ENCODE data around the gene RNF26. TPM values are rescaled to one million over a fixed set of nuclear protein-coding genes. Genes with fewer than 3 reads are reported as not detected.

RNF26 gene
- total and polyA plus RNA-seq, 2 of the 13 experiments (the other 11 are each of a cell fraction or from before 2014, with no cell fraction given) = 11.9 to 26.3 TPM

GRCh38 chr11:119368121-119369034 lies 34.1 kb downstream of the RNF26 start (continued):
- TF ChIP-seq ARID4A (CRISPR knock-in tag; IDR thresholded peaks at IDR 0.05; ENCODE audit: borderline replicate concordance) (peak; percentile 86), FOXC1 (CRISPR knock-in tag; IDR thresholded peaks at IDR 0.05; ENCODE audit: borderline replicate concordance) (no peak; the same call in 1 of the 2 replicates), BHLHE40 (IDR thresholded peaks at IDR 0.05; ENCODE audit: low read length) (peak; percentile 45; the same call in 1 of the 2 replicates), NFIC (IDR thresholded peaks at IDR 0.05; ENCODE audit: low read length) (peak; percentile 72; the same call in 1 of the 2 replicates), ZBTB46 (CRISPR knock-in tag; IDR thresholded peaks at IDR 0.05; ENCODE audit: borderline replicate concordance) (no peak), RCOR2 (CRISPR knock-in tag; IDR thresholded peaks at IDR 0.05) (peak; percentile 76; the same call in 1 of the 2 replicates), TCF7 (IDR thresholded peaks at IDR 0.05; ENCODE audit: low read depth) (no peak), HMG20A (CRISPR knock-in tag; IDR thresholded peaks at IDR 0.05; ENCODE audit: borderline replicate concordance) (no peak; the same call in none of the 2 replicates), CCAR2 (optimal IDR thresholded peaks at IDR 0.05; ENCODE audit: low read depth, low read length) (no peak), CBX5 (CRISPR knock-in tag; IDR thresholded peaks at IDR 0.05; ENCODE audit: borderline replicate concordance) (no peak; the same call in 1 of the 2 replicates), NKX3-1 (CRISPR knock-in tag; IDR thresholded peaks at IDR 0.05) (no peak), ZNF619 (CRISPR knock-in tag; IDR thresholded peaks at IDR 0.05) (no peak), MED13 (CRISPR knock-in tag; IDR thresholded peaks at IDR 0.05) (peak; percentile 69; the same call in 1 of the 2 replicates), HNRNPLL (IDR thresholded peaks at IDR 0.05; ENCODE audit: low read depth, low read length, poor library complexity, severe bottlenecking) (peak; percentile 36), HDAC1 (CRISPR knock-in tag; IDR thresholded peaks at IDR 0.05) (peak; percentile 93), NCOR1 (IDR thresholded peaks at IDR 0.05; ENCODE audit: borderline replicate concordance, low read length) (peak; percentile 94), ZBTB21 (CRISPR knock-in tag; IDR thresholded peaks at IDR 0.05) (0 out of 2 replicates have a peak, but pooled peaks have one; percentile 44), NFE2L2 (IDR thresholded peaks at IDR 0.05; ENCODE audit: low read length) (peak; percentile 78), ZNF766 (CRISPR knock-in tag; IDR thresholded peaks at IDR 0.05; ENCODE audit: borderline replicate concordance) (no peak), MTF2 (CRISPR knock-in tag; IDR thresholded peaks at IDR 0.05; ENCODE audit: borderline replicate concordance) (no peak), ZFP1 (CRISPR knock-in tag; IDR thresholded peaks at IDR 0.05) (peak; percentile 72; the same call in 1 of the 2 replicates), KDM4B (CRISPR knock-in tag; IDR thresholded peaks at IDR 0.05) (no peak), SPEN (CRISPR knock-in tag; IDR thresholded peaks at IDR 0.05; ENCODE audit: low read depth) (peak; percentile 86; the same call in 1 of the 2 replicates), MTA1 (CRISPR knock-in tag; IDR thresholded peaks at IDR 0.05; ENCODE audit: borderline replicate concordance) (no peak), POLR2A (IDR thresholded peaks at IDR 0.05; ENCODE audit: insufficient read depth in 1 of 2, low read depth in 2 of 2, low read length in 2 of 2) (peak; percentile 64 to 71; a peak in 3 of 4 replicates), SALL2 (CRISPR knock-in tag; IDR thresholded peaks at IDR 0.05) (no peak), DMAP1 (CRISPR knock-in tag; IDR thresholded peaks at IDR 0.05) (peak; percentile 80)
